Stimulated activated CD4-positive, alpha-beta T cell treated with anti-CD3 and anti-CD28 coated beads, Interleukin-4, amount 100 ng/mL, for 24 hours (primary cell): ENCODE data around the gene AGAP3.

ENCODE experiments used
- DNase-seq: peaks from one replicate; pipeline ENCODE4 v3.0.0-alpha.2; 2020

The AGAP3 gene

GRCh38 chr7:151057989-151058780 is 28.1 kb upstream of the AGAP3 start:
- peak; percentile 98 for DNase-seq

- peak; percentile 17 for DNase-seq
Measured at GRCh38 chr7:151058781-151059366, 27.4 kb upstream of the AGAP3 start.

- DNase-seq: peak; percentile 65
Measured at GRCh38 chr7:151059367-151060112, 26.7 kb upstream of the AGAP3 start, which contains the start of gene SLC4A2. Gene SLC4A2, plus strand, starts transcription at chr7:151059589. Its CDS starts 2,399 bp downstream, at chr7:151061988.

- no peak for DNase-seq
Measured at GRCh38 chr7:151060113-151060415, 26.2 kb upstream of the AGAP3 start.

GRCh38 chr7:151060416-151061212 is 25.7 kb upstream of the AGAP3 start:
- DNase-seq: no peak

- DNase-seq: no peak
Measured at GRCh38 chr7:151061213-151062110, 24.8 kb upstream of the AGAP3 start.

GRCh38 chr7:151062111-151062398 is 24.2 kb upstream of the AGAP3 start:
- no peak for DNase-seq

GRCh38 chr7:151062399-151063211 is 23.7 kb upstream of the AGAP3 start:
- no peak for DNase-seq

GRCh38 chr7:151063212-151063561 is 23.1 kb upstream of the AGAP3 start:
- DNase-seq: no peak

- no peak for DNase-seq
Measured at GRCh38 chr7:151064454-151064853, 21.8 kb upstream of the AGAP3 start.

GRCh38 chr7:151064993-151065392 is 21.3 kb upstream of the AGAP3 start:
- no peak for DNase-seq

GRCh38 chr7:151065516-151065915 is 20.8 kb upstream of the AGAP3 start:
- DNase-seq: no peak

GRCh38 chr7:151066273-151066974 is 19.9 kb upstream of the AGAP3 start:
- no peak for DNase-seq

GRCh38 chr7:151068069-151068773 is 18.1 kb upstream of the AGAP3 start:
- DNase-seq: no peak

- DNase-seq: no peak
Measured at GRCh38 chr7:151069841-151070573, 16.3 kb upstream of the AGAP3 start.

GRCh38 chr7:151070574-151070960 is 15.7 kb upstream of the AGAP3 start:
- no peak for DNase-seq

GRCh38 chr7:151071032-151071866 is 15.0 kb upstream of the AGAP3 start:
- DNase-seq: no peak

GRCh38 chr7:151073990-151074389 is 12.3 kb upstream of the AGAP3 start:
- no peak for DNase-seq
